ENCODE data around the gene AP1M1.

DNA sequence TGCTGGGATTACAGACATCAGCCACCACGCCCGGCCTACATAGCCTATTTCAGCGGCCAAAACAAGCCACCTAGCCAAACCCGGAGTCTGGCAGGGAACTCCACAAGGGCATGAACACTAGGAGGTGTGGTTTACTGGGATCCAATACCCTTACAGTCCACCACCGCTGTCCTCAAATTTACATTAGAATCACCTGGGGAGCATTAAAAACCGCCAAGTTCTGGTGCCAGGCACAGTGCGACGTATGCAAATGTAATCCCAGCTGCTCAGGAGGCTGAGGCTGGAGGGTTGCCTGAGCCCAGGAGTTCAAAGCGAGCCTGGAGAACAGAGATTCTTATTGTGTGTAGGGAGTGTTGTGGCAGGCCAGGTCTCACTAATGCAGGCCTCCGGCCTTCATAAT is 4.2 kb upstream of the AP1M1 start:
- TF ChIP-seq, protein P1, sequence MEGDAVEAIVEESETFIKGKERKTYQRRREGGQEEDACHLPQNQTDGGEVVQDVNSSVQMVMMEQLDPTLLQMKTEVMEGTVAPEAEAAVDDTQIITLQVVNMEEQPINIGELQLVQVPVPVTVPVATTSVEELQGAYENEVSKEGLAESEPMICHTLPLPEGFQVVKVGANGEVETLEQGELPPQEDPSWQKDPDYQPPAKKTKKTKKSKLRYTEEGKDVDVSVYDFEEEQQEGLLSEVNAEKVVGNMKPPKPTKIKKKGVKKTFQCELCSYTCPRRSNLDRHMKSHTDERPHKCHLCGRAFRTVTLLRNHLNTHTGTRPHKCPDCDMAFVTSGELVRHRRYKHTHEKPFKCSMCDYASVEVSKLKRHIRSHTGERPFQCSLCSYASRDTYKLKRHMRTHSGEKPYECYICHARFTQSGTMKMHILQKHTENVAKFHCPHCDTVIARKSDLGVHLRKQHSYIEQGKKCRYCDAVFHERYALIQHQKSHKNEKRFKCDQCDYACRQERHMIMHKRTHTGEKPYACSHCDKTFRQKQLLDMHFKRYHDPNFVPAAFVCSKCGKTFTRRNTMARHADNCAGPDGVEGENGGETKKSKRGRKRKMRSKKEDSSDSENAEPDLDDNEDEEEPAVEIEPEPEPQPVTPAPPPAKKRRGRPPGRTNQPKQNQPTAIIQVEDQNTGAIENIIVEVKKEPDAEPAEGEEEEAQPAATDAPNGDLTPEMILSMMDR (IDR thresholded peaks at IDR 0.05; ENCODE audit: low read depth, low read length, poor library complexity, severe bottlenecking) = no peak
- no peak for TF ChIP-seq EZH2phosphoT487 (IDR thresholded peaks at IDR 0.05; ENCODE audit: borderline replicate concordance, low read length)
